ENCODE measurements around the gene RIOK3. TPM values are rescaled to one million over a fixed set of nuclear protein-coding genes. Genes with fewer than 3 reads are reported as not detected.

RIOK3 gene
- total RNA-seq, 1 experiment from 2014 or later = 42.5 TPM

DNA sequence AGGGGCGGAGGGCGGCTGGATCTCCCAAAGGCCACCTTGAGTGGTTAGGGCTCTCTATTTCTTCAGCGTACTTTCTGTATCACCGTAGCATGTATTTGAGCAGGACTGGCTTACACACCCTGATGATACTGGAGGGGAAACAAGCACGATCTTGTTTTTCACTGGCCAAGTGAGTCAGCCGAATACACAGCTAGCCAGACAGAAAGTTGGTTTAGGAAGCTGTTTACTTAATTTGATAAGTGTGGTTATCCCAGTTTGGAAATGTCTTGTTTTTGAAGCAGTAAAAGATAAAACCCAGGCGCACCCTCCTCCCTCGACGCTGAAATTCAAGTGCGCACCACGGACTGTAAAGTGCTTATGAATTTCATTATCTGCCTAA lies 582 bp downstream of the RIOK3 start:
- intact Hi-C loops (cut with micrococcal nuclease) = loop anchor here (2.0 kb wide), 1 partner anchor 133 kb away; the partner anchor contains the start of gene NPC1
- H2AFZ ChIP-seq (ENCODE audit: low read depth, low read length, poor library complexity, severe bottlenecking) = no peak overlapping the region
- ChIA-PET CTCF (interaction anchor here (0.9 to 1.5 kb wide), 3 partner anchors 42 to 655 kb away, joined by 3 to 4 read pairs (median 4); no protein-coding TSS in a partner anchor), RAD21 (ENCODE audit: low non-redundant PET in 1 of 2, low total read pairs in 2 of 2, uncharacterized antibody in 2 of 2, unreplicated experiment in 2 of 2) (no interaction called here), POLR2A (interaction anchor here (1.0 to 2.2 kb wide), 4 partner anchors 10 to 320 kb away, joined by 4 to 7 read pairs (median 5); no protein-coding TSS in a partner anchor)
- no peaks in the 10 kb centered on the region for H3K9me2 ChIP-seq (ENCODE audit: insufficient read depth)
- no TSS peak for BruUV-seq (replicated peaks)
- DNase-seq (ENCODE audit: low read depth, low spot score) (no peak), ATAC-seq (peak; percentile 23)
- H3K4me3 ChIP-seq (replicated peaks in 1 of 2; ENCODE audit: low read depth in 1 of 2, low read length in 2 of 2) = peak overlapping the region; percentile 85 to 97
- H3K27ac ChIP-seq (ENCODE audit: low read depth, low read length) = peak overlapping the region; percentile 70
- H3K9me3 ChIP-seq (ENCODE audit: control insufficient read depth in 1 of 2, insufficient read depth in 1 of 2, low read depth in 1 of 2, low read length in 2 of 2) = no peaks in the 10 kb centered on the region
- H3K79me2 ChIP-seq (ENCODE audit: insufficient read depth, low read length) = peaks cover 56% of the 10 kb centered on the region
- no peak for TF ChIP-seq JUND (IDR thresholded peaks at IDR 0.05)
- H4K20me1 ChIP-seq (ENCODE audit: insufficient read depth) = peaks cover 8% of the 10 kb centered on the region; the same call in 1 of the 2 replicates
- H3K27me3 ChIP-seq (ENCODE audit: insufficient read depth, low read length) = no peaks in the 10 kb centered on the region
- H3K4me2 ChIP-seq (ENCODE audit: low read length) = peak overlapping the region; percentile 89
- peaks cover 0 to 2% of the 10 kb centered on the region in 2 experiments; a peak in 2 of 4 replicates for H3K36me3 ChIP-seq (ENCODE audit: control insufficient read depth in 1 of 2, insufficient read depth in 2 of 2, low read length in 2 of 2)
- H3K9ac ChIP-seq (ENCODE audit: low read length) = peak overlapping the region; percentile 83
- peaks cover 18 to 29% of the 10 kb centered on the region in 2 experiments for H3K4me1 ChIP-seq (ENCODE audit: control insufficient read depth in 1 of 2, insufficient read depth in 2 of 2, low read length in 2 of 2)

DNA sequence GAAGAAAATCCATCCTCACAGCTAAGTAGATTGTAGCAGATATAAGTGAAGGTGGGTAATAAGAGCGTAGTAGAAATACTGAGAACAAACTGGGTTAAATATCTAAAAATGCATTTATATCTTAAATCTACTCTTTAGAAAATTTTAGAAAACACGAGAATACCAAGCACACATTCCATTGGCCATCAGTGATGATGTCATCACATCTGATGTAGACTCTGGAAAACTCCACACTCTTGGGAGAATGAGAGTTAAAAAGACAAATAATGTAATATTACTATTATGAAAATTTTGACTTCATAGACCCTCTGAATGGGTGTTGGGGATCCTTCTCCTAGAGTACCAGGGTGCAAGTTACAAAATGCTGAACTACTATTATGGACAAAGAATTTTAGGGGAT lies 3.7 kb downstream of the RIOK3 start:
- no TSS peak for BruUV-seq (replicated peaks)
- ATAC-seq (no peak), DNase-seq (ENCODE audit: low read depth, low spot score) (no peak)
- Histone ChIP-seq H3K79me2 (ENCODE audit: insufficient read depth, low read length) (peaks cover 86% of the 10 kb centered on the region), H3K27me3 (ENCODE audit: insufficient read depth, low read length) (no peaks in the 10 kb centered on the region), H3K4me2 (ENCODE audit: low read length) (no peak overlapping the region), H3K4me3 (replicated peaks in 1 of 2; ENCODE audit: low read depth in 1 of 2, low read length in 2 of 2) (no peak overlapping the region), H3K36me3 (ENCODE audit: control insufficient read depth in 1 of 2, insufficient read depth in 2 of 2, low read length in 2 of 2) (peaks cover 2 to 3% of the 10 kb centered on the region in 2 experiments; a peak in 3 of 4 replicates), H2AFZ (ENCODE audit: low read depth, low read length, poor library complexity, severe bottlenecking) (no peak overlapping the region), H3K27ac (ENCODE audit: low read depth, low read length) (no peak overlapping the region), H3K9me2 (ENCODE audit: insufficient read depth) (no peaks in the 10 kb centered on the region), H3K9ac (ENCODE audit: low read length) (no peak overlapping the region), H3K4me1 (ENCODE audit: control insufficient read depth in 1 of 2, insufficient read depth in 2 of 2, low read length in 2 of 2) (peaks cover 17 to 38% of the 10 kb centered on the region in 2 experiments), H4K20me1 (ENCODE audit: insufficient read depth) (peaks cover 14% of the 10 kb centered on the region; the same call in 1 of the 2 replicates), H3K9me3 (ENCODE audit: control insufficient read depth in 1 of 2, insufficient read depth in 1 of 2, low read depth in 1 of 2, low read length in 2 of 2) (no peaks in the 10 kb centered on the region)
- intact Hi-C loops (cut with micrococcal nuclease) = no loop called here
- TF ChIP-seq EZH2 (IDR thresholded peaks at IDR 0.05) (no peak), POLR2AphosphoS5 (IDR thresholded peaks at IDR 0.05; ENCODE audit: low read depth, low read length) (no peak), SP1 (IDR thresholded peaks at IDR 0.05; ENCODE audit: low read depth) (no peak), JUND (IDR thresholded peaks at IDR 0.05) (no peak), SRF (IDR thresholded peaks at IDR 0.05; ENCODE audit: low read depth) (no peak), POLR2A (IDR thresholded peaks at IDR 0.05; ENCODE audit: borderline replicate concordance, extremely low read depth, insufficient read depth, insufficient read length) (no peak), YY1 (IDR thresholded peaks at IDR 0.05; ENCODE audit: extremely low read depth, insufficient replicate concordance, low read depth, low read length) (no peak), ZNF274 (IDR thresholded peaks at IDR 0.05; ENCODE audit: low read depth, low read length) (no peak), ELF1 (IDR thresholded peaks at IDR 0.05; ENCODE audit: borderline replicate concordance, low read depth) (no peak), TCF7L2 (IDR thresholded peaks at IDR 0.05; ENCODE audit: borderline replicate concordance, extremely low read depth, insufficient read depth, insufficient read length) (no peak), CEBPB (IDR thresholded peaks at IDR 0.05; ENCODE audit: low read depth) (no peak), RAD21 (IDR thresholded peaks at IDR 0.05; ENCODE audit: low read depth) (no peak), EZH2phosphoT487 (IDR thresholded peaks at IDR 0.05; ENCODE audit: borderline replicate concordance) (no peak), ZFX (IDR thresholded peaks at IDR 0.05) (no peak), EGR1 (IDR thresholded peaks at IDR 0.05; ENCODE audit: low read depth) (no peak), FOSL1 (IDR thresholded peaks at IDR 0.05; ENCODE audit: low read depth) (no peak), SIN3A (IDR thresholded peaks at IDR 0.05; ENCODE audit: low read depth) (no peak)
- TF ChIP-seq, protein P1, sequence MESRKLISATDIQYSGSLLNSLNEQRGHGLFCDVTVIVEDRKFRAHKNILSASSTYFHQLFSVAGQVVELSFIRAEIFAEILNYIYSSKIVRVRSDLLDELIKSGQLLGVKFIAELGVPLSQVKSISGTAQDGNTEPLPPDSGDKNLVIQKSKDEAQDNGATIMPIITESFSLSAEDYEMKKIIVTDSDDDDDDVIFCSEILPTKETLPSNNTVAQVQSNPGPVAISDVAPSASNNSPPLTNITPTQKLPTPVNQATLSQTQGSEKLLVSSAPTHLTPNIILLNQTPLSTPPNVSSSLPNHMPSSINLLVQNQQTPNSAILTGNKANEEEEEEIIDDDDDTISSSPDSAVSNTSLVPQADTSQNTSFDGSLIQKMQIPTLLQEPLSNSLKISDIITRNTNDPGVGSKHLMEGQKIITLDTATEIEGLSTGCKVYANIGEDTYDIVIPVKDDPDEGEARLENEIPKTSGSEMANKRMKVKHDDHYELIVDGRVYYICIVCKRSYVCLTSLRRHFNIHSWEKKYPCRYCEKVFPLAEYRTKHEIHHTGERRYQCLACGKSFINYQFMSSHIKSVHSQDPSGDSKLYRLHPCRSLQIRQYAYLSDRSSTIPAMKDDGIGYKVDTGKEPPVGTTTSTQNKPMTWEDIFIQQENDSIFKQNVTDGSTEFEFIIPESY (IDR thresholded peaks at IDR 0.05; ENCODE audit: extremely low read depth, insufficient replicate concordance, low read length) = no peak
- TF ChIP-seq, protein P2, sequence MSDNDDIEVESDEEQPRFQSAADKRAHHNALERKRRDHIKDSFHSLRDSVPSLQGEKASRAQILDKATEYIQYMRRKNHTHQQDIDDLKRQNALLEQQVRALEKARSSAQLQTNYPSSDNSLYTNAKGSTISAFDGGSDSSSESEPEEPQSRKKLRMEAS (IDR thresholded peaks at IDR 0.05) = no peak
- TF ChIP-seq, protein P3, sequence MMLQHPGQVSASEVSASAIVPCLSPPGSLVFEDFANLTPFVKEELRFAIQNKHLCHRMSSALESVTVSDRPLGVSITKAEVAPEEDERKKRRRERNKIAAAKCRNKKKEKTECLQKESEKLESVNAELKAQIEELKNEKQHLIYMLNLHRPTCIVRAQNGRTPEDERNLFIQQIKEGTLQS (IDR thresholded peaks at IDR 0.05) = no peak
- RAD21 ChIA-PET (ENCODE audit: low non-redundant PET in 1 of 2, low total read pairs in 2 of 2, uncharacterized antibody in 2 of 2, unreplicated experiment in 2 of 2) = no interaction called here
- POLR2A ChIA-PET = no interaction called here
- CTCF ChIA-PET = no interaction called here

Measured in HCT116 (cell line).